K562 (cell line): Measurements from ENCODE around the gene AGAP3.

Experiments used
- CREBBP ChIP-seq: IDR thresholded peaks from one replicate; pipeline ENCODE4 v1.6.1; 2012; ENCODE audit warnings: low read depth, mild to moderate bottlenecking, control low read depth, inconsistent platforms, low read length
- CTBP1 ChIP-seq: fragments of 450-650 bp; IDR thresholded peaks from 2 replicates; pipeline ENCODE4 v1.6.1; 2016; ENCODE audit warnings: borderline replicate concordance
- GABPB1 ChIP-seq: sonication (generic); formaldehyde crosslinking; IDR thresholded peaks from 2 replicates; pipeline ENCODE4 v1.8.0; 2022; ENCODE audit warnings: mild to moderate bottlenecking, missing genetic modification reagents
- GATAD2A ChIP-seq: fragments of 450-650 bp; IDR thresholded peaks from 2 replicates; pipeline ENCODE4 v1.6.1; 2017
- IRF9 ChIP-seq: fragments of 450-650 bp; IDR thresholded peaks from 2 replicates; pipeline ENCODE4 v1.6.1; 2016; ENCODE audit warnings: missing biosample characterization, missing genetic modification characterization
- PHF21A ChIP-seq: fragments of 450-650 bp; IDR thresholded peaks from 2 replicates; pipeline ENCODE4 v1.6.1; 2017; ENCODE audit warnings: low read depth, borderline replicate concordance
- PKNOX1 ChIP-seq: fragments of 450-650 bp; IDR thresholded peaks from 2 replicates; pipeline ENCODE4 v1.6.1; 2016
- POLR2A ChIP-seq: fragments of 450-650 bp; conservative IDR thresholded peaks from 2 replicates; pipeline ENCODE4 v1.6.1; 2016
- RAD51 ChIP-seq: fragments of 450-650 bp; IDR thresholded peaks from 2 replicates; pipeline ENCODE4 v1.7.1; 2016; ENCODE audit warnings: low read depth, mild to moderate bottlenecking, borderline replicate concordance
- UBTF ChIP-seq, 2 experiments: IDR thresholded peaks; 2 replicates each; pipeline ENCODE4 v1.6.1; 2012; ENCODE audit warnings: improper control_type of control experiment in 2 of 2, low read depth in 2 of 2, low read length in 2 of 2, borderline replicate concordance in 1 of 2
- USF1 ChIP-seq: sonication (generic); formaldehyde crosslinking; IDR thresholded peaks from 2 replicates; pipeline ENCODE4 v1.9.0; 2022; ENCODE audit warnings: mild to moderate bottlenecking, missing genetic modification reagents
- ZNF395 ChIP-seq: fragments of 200-800 bp; sonication (Bioruptor generic); IDR thresholded peaks from 2 replicates; pipeline ENCODE4 v1.6.1; 2017; ENCODE audit warnings: missing genetic modification characterization, missing compliant biosample characterization

GRCh38 chr7:151188252-151188542, 101.9 kb downstream of the AGAP3 start:
- TF ChIP-seq GABPB1 (CRISPR knock-in tag) (no peak), CREBBP (no peak), UBTF (IDR thresholded peaks at IDR 0.05; ENCODE audit: borderline replicate concordance in 1 of 2, low read depth in 2 of 2, low read length in 2 of 2) (no peak), POLR2A (no peak), PKNOX1 (no peak), PHF21A (no peak), CTBP1 (no peak), RAD51 (no peak), GATAD2A (no peak), USF1 (CRISPR knock-in tag) (no peak), ZNF395 (CRISPR knock-in tag) (no peak), IRF9 (tag) (no peak)
